ENCODE measurements around the gene ARIH1.
A peak's percentile ranks its signal among the peaks of the same experiment; 100 is the strongest.

The ARIH1 gene

DNA sequence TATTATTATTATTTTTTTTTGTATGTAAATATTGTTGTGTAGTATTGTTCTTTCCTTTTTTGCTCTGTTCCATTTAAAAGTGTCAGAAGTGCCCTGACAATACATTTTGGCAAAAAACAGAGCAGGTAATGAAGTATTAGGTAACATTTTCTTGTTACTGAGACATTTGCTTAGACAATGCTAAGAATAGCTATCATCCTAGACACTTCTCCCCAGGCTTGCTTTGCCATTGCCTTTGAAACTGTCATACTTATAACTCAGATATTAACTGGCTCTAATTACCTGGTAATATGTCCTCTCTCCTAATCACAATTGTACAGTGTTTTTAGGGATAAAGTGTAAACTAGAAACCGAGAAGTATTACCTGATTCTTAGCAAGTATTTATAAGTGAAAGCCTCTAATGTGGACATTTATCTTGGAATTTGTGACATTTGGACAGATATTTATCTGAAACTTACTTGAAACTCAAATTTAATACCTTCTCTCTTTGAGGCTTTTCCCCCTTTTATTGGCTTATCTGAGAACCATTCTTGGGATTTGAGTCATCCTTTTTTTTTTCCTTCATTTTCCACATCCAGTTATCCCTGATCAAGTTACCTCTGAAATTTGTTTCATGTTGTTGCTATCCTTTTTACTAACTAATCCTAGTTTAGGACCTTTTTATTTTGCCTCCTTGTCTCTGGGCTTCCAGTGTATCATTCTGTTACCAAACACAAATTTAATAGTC is 13.1 kb downstream of the ARIH1 start:
- DNase-seq (ENCODE audit: low read depth) = no peak

DNA sequence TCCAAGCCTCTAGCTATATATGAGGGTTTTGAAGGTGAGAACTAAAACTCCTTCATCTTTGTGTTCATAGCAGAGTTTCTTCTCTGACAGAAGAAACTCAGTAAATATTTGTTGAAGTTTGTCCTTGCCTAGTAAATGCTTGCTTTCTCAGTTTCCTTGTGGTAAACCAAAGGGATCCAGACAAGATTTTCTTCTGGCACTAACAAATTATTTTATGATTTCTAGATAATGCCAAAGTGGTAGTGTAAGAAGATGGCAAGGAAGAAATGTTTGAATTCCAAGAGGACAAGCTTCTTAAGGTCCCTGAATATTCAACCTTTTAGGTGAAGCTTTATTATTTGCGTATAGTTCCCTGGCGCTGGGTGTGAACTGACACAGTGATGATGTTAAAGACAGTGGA is 14.4 kb downstream of the ARIH1 start:
- DNase-seq (ENCODE audit: low read depth) = no peak

DNA sequence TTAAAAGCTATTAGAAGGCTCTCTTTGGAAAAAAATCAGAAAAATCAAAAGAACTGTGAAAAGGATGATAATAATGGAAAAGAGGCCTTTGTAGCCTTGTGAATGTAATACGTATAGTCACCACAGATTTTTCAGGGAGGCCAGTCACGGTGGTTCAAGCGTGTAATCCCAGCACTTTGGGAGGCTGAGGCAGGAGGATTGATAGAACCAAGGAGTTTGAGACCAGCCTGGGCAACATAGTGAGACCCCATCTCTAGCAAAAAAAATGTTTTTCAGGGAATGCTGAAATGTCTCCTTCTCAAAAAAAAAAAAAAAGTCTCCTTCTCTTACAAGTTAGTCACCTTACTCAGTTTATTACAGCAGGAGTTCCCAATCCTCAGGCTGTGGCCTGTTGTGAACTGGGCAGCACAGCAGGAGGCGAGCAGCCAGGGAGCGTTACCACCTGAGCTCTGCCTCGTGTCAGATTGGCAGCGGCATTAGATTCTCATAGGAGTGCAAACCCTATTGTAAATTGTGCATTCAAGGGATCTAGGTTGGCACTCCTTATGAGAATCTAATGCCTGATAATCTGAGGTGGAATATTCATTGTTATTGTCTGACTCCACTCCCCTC is 15.9 kb downstream of the ARIH1 start:
- DNase-seq (ENCODE audit: low read depth) = no peak

- peak; percentile 63 for DNase-seq (ENCODE audit: low read depth)
These were observed 17.6 kb downstream of the ARIH1 start for GRCh38 chr15:72491768-72492167.

DNA sequence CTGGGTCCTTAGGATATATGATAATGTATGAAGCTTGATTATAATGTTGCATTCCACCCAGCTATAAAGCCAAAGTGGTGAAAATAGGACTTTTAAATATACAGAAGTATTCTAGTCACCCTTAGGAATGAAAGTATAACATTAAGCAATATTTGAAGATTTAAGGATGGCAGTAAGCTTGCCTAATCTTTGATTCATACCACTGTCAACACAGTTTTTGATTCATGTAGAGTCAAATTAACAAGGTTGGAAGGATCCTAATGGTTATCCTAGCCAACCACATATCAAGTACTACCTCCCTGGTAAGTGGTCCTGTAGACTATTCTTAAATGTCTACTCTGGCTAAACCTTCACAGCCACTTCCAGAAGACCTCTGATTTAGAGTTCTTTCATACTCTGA is 18.6 kb downstream of the ARIH1 start:
- DNase-seq (ENCODE audit: low read depth) = no peak

- no peak for DNase-seq (ENCODE audit: low read depth)
These were observed 19.1 kb downstream of the ARIH1 start for GRCh38 chr15:72493220-72493619.

DNA sequence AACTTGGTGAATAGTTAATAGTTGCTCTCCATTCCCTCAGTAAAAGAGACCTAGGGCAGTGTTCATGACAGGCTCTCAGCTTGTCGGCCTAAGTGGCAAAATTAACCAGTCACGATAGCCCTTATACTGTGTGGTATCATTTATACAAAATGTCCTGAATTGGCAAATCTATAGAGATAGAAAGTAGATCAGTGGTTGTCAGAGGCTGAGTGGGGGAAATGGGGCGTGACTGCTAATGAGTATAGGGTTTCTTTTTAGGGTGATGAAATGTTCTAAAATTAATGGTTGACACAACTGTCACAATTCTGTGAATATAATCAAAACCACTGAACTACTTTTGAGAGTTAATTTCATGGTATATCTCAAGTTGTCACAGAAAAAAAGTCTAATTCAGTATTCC is 20.9 kb downstream of the ARIH1 start:
- no peak for DNase-seq (ENCODE audit: low read depth)

GRCh38 chr15:72496783-72497182 is 22.7 kb downstream of the ARIH1 start:
- no peak for DNase-seq (ENCODE audit: low read depth)

GRCh38 chr15:72497402-72497801 is 23.3 kb downstream of the ARIH1 start:
- no peak for DNase-seq (ENCODE audit: low read depth)

- DNase-seq (ENCODE audit: low read depth) = no peak
These were observed 28.2 kb downstream of the ARIH1 start for GRCh38 chr15:72502220-72502809.

DNA sequence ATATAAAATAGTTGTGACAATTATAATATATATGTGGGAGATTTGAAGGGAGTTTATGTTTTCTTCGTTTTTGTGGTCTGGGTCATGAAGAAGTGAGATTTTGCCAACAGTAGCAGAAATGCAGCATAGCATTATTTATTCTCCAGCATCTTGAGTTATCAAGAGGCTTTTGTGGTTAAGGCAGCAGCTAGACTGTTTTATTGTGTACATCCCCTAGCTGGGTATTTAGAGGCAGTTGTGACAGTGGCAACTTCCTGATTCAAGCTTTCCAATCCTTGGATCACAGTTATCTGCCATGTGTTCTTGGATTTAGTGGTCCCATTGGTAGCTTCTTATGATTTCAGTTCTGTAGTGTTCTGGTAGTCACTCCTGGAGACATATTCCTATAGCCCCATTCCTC is 29.0 kb downstream of the ARIH1 start:
- no peak for DNase-seq (ENCODE audit: low read depth)

GRCh38 chr15:72507402-72508092 is 33.4 kb downstream of the ARIH1 start:
- DNase-seq (ENCODE audit: low read depth) = no peak

DNA sequence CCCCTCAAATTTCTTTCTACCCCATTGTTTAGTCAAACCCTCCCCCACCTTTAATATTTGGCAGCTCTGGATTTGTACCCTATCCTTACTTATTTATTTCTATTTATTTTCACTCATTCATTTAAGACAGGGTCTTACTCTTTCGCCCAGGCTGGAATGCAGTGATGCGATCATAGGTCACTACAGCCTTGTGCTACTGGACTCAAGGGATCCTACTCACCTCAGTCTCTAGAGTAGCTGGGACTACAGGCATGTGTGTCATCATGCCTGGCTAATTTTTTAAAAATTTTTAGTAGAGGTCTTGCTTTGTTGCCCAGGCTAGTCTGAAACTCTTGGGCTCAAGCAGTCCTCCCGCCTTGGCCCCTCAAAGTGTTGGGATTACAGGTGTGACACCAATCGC is 35.4 kb downstream of the ARIH1 start:
- DNase-seq (ENCODE audit: low read depth) = no peak

GRCh38 chr15:72511536-72511935 is 37.4 kb downstream of the ARIH1 start:
- DNase-seq (ENCODE audit: low read depth) = no peak

- no peak for DNase-seq (ENCODE audit: low read depth)
These were observed 41.7 kb downstream of the ARIH1 start for GRCh38 chr15:72515591-72516389.

DNA sequence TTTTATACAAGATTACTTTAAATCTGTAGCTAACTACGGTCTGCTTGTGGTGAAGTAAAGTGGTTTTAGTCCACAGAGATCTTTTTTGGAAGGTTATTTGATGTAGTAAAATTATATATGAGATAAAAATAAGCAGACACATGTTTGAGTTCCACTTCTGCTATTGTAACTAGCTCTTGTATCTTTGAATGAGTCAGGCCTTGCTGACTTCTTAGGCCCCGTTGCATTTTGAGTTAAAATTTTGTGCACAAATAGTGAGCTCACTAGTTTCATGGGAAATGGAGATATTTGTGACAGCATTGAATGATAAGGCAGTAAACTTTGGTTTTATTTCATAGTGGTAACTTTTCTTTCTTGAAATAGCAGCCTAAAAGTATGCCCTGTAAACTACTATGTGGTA is 42.6 kb downstream of the ARIH1 start:
- DNase-seq (ENCODE audit: low read depth) = no peak

GRCh38 chr15:72521682-72522081 is 47.6 kb downstream of the ARIH1 start:
- DNase-seq (ENCODE audit: low read depth) = no peak

GRCh38 chr15:72532991-72533601 is 59.0 kb downstream of the ARIH1 start:
- DNase-seq (ENCODE audit: low read depth) = no peak

GRCh38 chr15:72534523-72534922 is 60.4 kb downstream of the ARIH1 start:
- no peak for DNase-seq (ENCODE audit: low read depth)

GRCh38 chr15:72535911-72536310 is 61.8 kb downstream of the ARIH1 start:
- DNase-seq (ENCODE audit: low read depth) = no peak

DNA sequence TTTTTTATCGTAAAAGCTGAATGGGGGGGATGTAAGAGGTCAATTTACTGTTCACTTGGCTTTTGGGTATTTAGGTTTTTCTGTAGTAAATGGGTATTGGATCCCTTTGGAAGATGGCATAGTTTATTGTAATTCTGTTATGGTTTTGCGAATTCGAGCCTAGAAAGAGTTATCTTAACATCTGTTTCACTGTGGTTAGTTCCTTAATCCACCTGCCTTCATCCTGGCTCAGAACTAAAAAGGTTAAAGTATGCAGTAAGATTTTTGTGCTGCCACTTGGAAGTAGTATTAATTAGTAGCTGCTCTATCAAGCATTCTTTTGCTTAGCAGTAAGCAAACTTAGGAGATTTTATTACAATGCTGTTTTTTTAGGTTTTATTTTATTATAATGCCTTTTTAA is 62.4 kb downstream of the ARIH1 start:
- no peak for DNase-seq (ENCODE audit: low read depth)

DNA sequence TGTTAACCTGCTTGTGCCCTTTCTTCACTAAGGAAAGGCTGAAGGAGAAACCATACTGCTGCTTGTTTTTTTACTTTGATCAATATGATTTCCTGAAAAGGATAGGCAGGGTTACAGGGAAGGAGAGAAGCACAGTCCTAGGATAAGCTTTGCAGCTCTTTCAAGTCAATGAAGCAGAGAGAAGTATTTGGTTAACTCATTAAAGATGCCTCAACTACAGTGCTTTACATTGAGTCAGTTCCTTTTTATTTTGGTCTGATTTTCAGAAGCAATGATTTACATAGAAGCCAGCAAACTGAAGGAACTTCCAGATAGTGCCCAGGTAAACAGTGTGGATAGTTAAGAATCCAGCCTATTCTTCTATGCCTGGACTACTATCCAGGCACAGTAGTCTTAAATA is 64.8 kb downstream of the ARIH1 start:
- DNase-seq (ENCODE audit: low read depth) = no peak
